HAP-1 (cell line): ENCODE data around the gene SNRNP40.
A peak's percentile ranks its signal among the peaks of the same experiment; 100 is the strongest.

Experiments used
- DNase-seq, 2 experiments: peaks; one replicate each; pipeline ENCODE4 v3.0.0-alpha.2; 2016 to 2020; ENCODE audit warnings: low spot score in 2 of 2
- H3K27me3 ChIP-seq: fragments of 250-450 bp; sonication (Bioruptor Pico); 2 replicates; pipeline ENCODE4 v1.5.1; 2020; ENCODE audit warnings: low read depth, mild to moderate bottlenecking, moderate library complexity
- H3K36me3 ChIP-seq: fragments of 250-450 bp; sonication (Bioruptor Pico); replicated peaks from 2 replicates; pipeline ENCODE4 v1.5.1; 2020; ENCODE audit warnings: mild to moderate bottlenecking
- H3K4me1 ChIP-seq: fragments of 250-450 bp; sonication (Bioruptor Pico); 2 replicates; pipeline ENCODE4 v1.5.1; 2020; ENCODE audit warnings: mild to moderate bottlenecking
- H3K4me3 ChIP-seq: fragments of 250-450 bp; sonication (Bioruptor Pico); 2 replicates; pipeline ENCODE4 v1.5.1; 2020; ENCODE audit warnings: mild to moderate bottlenecking, moderate library complexity
- H3K9me3 ChIP-seq: fragments of 250-450 bp; sonication (Bioruptor Pico); 2 replicates; pipeline ENCODE4 v1.5.1; 2020; ENCODE audit warnings: mild to moderate bottlenecking, moderate library complexity
- in situ Hi-C: fragments of 300-500 bp; cut with MboI; formaldehyde crosslinking; loops from 3 replicates; pipeline ENCODE4 v1.14.3; 2020; ENCODE audit warnings: low sequenced_read_pairs, inconsistent platforms, mixed read lengths

The SNRNP40 gene

GRCh38 chr1:31234123-31234708 lies 62.4 kb downstream of the SNRNP40 start:
- Histone ChIP-seq H3K9me3 (no peaks in the 10 kb centered on the region), H3K4me1 (no peaks in the 10 kb centered on the region), H3K36me3 (no peaks in the 10 kb centered on the region), H3K27me3 (peaks cover 20% of the 10 kb centered on the region), H3K4me3 (no peak overlapping the region)
- in situ Hi-C loops: no loop called here
- no peak for DNase-seq

DNA sequence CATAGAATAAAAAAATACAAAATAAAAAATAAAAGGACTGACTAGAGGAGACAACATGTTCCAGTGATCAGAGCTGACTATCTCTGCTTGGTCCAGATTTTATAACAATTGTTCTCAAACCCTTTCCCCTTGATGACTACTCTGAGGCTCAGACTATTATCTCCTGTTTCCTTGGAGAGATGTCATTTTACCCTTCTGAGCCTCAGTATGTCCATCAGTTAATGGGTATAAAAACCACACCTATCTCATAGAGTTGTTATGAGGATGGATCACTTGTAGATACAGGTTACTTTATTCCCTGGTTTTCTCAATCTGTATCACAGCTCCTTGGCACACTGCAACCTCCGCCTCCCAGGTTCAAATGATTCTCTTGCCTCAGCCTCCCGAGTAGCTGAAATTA lies 63.9 kb downstream of the SNRNP40 start:
- no peak for DNase-seq
- in situ Hi-C loops: no loop called here
- no peaks in the 10 kb centered on the region for H3K36me3 ChIP-seq
- H3K27me3 ChIP-seq: peaks cover 5% of the 10 kb centered on the region; the same call in 1 of the 2 replicates
- no peaks in the 10 kb centered on the region for H3K9me3 ChIP-seq
- H3K4me3 ChIP-seq: no peak overlapping the region
- H3K4me1 ChIP-seq: no peaks in the 10 kb centered on the region; the same call in 1 of the 2 replicates

DNA sequence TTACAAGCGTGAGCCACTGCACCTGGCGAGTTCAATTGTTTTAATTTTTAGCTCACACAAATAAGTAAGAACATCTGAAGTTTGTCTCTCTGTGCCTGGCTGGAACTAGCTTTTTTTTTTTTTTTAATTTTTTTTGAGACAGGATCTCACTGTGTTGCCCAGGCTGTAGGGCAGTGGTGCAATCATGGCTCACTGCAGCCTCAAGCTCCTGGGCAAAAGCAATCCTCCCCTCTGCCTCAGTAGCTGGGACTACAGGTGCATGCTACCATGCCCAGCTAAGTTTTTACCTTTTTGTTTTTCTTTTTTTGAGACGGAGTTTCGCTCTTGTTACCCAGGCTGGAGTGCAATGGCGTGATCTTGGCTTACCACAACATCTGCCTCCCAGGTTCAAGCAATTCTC lies 64.8 kb downstream of the SNRNP40 start:
- H3K36me3 ChIP-seq: no peaks in the 10 kb centered on the region
- no peak for DNase-seq
- no peaks in the 10 kb centered on the region; the same call in 1 of the 2 replicates for H3K4me1 ChIP-seq
- no peaks in the 10 kb centered on the region; the same call in 1 of the 2 replicates for H3K27me3 ChIP-seq
- in situ Hi-C loops: no loop called here
- H3K4me3 ChIP-seq: no peak overlapping the region
- H3K9me3 ChIP-seq: no peaks in the 10 kb centered on the region

- Histone ChIP-seq H3K36me3 (no peaks in the 10 kb centered on the region), H3K27me3 (no peaks in the 10 kb centered on the region), H3K4me1 (no peaks in the 10 kb centered on the region; the same call in 1 of the 2 replicates), H3K4me3 (no peak overlapping the region), H3K9me3 (no peaks in the 10 kb centered on the region)
- no peak for DNase-seq
- in situ Hi-C loops: no loop called here
These were observed 66.2 kb downstream of the SNRNP40 start for GRCh38 chr1:31230378-31230777.

DNA sequence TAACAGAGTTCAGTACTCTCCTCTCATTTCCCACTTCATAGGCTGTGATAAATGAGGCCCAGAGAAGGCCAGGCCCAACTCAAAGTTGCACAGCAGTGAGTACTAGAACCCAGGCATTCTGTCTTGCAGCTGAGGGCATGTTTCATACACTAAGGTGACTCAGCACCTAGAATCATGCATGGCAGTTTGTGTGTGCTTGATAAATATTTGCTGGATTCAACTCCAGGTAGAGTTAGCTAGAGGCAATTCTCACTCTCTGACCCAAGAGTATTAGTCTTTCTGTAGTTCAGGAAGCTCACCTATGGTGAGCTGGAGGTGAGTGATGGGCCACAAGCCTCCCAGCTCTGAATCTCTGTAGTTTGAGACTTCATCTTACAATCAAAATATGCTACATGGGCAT lies 67.6 kb downstream of the SNRNP40 start:
- H3K9me3 ChIP-seq: no peaks in the 10 kb centered on the region
- H3K4me3 ChIP-seq: no peak overlapping the region
- DNase-seq: no peak
- H3K4me1 ChIP-seq: no peaks in the 10 kb centered on the region; the same call in 1 of the 2 replicates
- no peaks in the 10 kb centered on the region for H3K27me3 ChIP-seq
- no peaks in the 10 kb centered on the region for H3K36me3 ChIP-seq
- in situ Hi-C loops: no loop called here

DNA sequence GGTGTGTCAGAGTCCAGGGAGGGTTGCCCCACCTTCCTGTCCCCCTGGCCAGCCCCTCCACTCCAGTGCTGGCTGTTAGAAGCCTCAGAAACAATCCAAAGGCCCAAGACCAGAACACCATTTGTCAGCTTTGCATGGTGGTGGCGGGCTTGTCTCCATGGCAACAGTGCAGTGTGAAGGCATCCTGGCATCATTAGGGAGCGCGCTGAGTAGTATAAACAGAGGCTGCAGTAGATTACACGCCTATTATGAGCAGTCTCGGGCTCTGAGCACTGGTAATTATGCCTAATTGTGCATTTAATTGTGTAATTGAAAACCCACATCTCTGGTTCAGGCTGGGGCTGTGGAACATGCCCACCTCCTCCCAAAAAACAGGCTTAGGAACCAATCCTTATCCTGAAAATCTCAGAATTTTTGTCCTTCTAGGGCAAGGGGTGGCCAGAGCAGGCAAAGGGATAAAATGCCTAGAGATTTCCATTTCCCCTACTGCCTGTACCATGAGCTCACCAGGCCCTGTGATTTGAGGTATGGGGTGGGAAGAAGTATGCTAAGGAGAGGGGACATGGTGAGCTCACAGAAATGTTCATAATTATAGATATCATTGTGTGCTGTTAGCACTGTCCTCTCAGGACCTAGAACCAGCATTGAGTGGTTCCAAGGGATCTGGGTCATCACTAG lies 68.6 kb downstream of the SNRNP40 start:
- Histone ChIP-seq H3K9me3 (no peaks in the 10 kb centered on the region), H3K4me3 (no peak overlapping the region), H3K36me3 (no peaks in the 10 kb centered on the region), H3K4me1 (no peaks in the 10 kb centered on the region; the same call in 1 of the 2 replicates), H3K27me3 (no peaks in the 10 kb centered on the region)
- peak; percentile 35 to 62 for DNase-seq
- in situ Hi-C loops: no loop called here

DNA sequence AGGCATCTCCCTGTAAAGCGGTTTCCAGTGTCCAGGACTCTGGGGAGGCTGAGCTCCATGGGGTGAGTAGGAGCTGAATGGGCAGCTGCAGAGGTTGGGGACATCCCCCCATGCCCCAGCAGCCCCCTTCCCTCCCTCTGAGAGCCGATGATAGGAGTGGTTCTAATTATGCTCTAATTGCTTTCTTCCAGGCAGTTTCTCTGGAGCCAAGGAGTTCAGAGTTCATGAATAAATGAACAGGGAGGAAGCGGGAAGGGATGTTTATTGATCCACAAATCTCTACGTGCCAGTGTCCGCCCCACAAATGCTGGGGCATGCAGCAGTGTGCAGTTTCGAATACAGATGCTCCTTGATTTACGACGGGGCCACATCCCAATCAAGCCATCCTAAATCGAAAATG lies 72.5 kb downstream of the SNRNP40 start:
- no peaks in the 10 kb centered on the region for H3K27me3 ChIP-seq
- DNase-seq: no peak
- H3K36me3 ChIP-seq: no peaks in the 10 kb centered on the region
- in situ Hi-C loops: no loop called here
- H3K9me3 ChIP-seq: no peaks in the 10 kb centered on the region
- no peaks in the 10 kb centered on the region; the same call in 1 of the 2 replicates for H3K4me1 ChIP-seq
- no peak overlapping the region for H3K4me3 ChIP-seq

DNA sequence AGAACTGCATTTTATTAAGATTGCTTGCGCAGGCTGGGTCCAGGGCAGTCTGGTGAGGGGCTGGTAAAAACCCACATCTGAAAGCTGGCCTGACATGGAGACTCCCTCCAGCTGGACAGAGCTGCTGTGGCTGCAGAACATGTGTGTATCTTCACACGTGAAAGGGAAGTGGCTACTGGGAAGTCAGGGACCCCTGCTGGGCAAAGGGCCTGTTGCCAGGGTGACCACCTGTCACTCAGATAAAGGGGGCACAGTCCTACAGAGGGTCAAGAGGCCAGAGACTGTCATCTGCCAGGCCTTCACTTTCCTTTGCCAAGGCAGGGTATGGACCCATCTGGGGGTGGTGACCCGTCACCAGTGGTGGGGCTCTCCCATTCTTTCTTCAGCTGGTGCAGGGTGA lies 74.4 kb downstream of the SNRNP40 start:
- H3K36me3 ChIP-seq: no peaks in the 10 kb centered on the region
- no peaks in the 10 kb centered on the region for H3K27me3 ChIP-seq
- H3K4me1 ChIP-seq: no peaks in the 10 kb centered on the region
- H3K4me3 ChIP-seq: no peak overlapping the region
- in situ Hi-C loops: no loop called here
- no peak for DNase-seq
- no peaks in the 10 kb centered on the region for H3K9me3 ChIP-seq

DNA sequence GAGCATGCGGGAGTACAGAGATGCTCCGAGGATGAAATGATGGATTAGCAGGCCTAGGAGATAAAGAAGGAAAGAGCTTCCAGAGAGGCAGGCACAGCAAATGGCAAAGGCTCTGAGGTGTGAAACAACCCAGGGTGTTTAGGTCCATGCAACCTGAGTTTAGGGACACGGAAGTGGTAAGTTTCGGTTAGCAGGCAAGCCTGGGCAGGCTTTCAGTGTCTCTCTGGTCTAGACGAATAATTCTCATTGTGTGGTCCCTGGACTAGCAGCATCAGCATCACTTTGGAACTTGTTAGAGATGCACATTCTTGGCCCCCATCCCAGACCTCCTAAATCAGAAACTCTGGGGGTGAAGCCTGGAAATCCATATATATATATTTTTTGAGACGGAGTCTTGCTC lies 75.5 kb downstream of the SNRNP40 start:
- H3K4me3 ChIP-seq: no peak overlapping the region
- peaks cover 3% of the 10 kb centered on the region for H3K4me1 ChIP-seq
- in situ Hi-C loops: no loop called here
- no peak for DNase-seq
- H3K9me3 ChIP-seq: no peaks in the 10 kb centered on the region
- H3K27me3 ChIP-seq: no peaks in the 10 kb centered on the region
- H3K36me3 ChIP-seq: no peaks in the 10 kb centered on the region

DNA sequence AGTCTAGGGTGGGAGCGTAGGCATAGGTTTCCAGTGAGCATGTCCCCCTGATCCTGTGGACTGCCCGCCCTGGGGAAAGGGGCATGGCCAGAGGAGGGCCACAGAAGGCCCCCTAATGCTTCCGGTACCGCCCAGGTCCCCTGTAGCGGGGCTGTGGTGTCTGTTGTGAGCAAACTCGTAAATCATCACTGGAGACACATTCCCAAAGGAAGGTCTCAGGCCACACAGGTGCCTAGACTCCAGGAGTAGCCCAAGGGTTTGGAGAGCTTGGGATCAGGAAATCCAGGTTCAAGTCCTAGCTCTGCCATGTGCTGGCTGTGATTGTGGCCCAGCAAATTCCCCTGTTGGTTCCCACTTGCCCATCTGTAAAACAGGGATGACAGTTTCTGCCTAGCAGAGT lies 77.1 kb downstream of the SNRNP40 start:
- peaks cover 9% of the 10 kb centered on the region for H3K4me1 ChIP-seq
- H3K36me3 ChIP-seq: no peaks in the 10 kb centered on the region
- in situ Hi-C loops: no loop called here
- H3K27me3 ChIP-seq: no peaks in the 10 kb centered on the region
- no peak overlapping the region for H3K4me3 ChIP-seq
- no peak for DNase-seq
- no peaks in the 10 kb centered on the region for H3K9me3 ChIP-seq

GRCh38 chr1:31218705-31219104 lies 77.9 kb downstream of the SNRNP40 start:
- H3K4me3 ChIP-seq: no peak overlapping the region
- H3K9me3 ChIP-seq: no peaks in the 10 kb centered on the region
- H3K27me3 ChIP-seq: no peaks in the 10 kb centered on the region
- in situ Hi-C loops: no loop called here
- no peaks in the 10 kb centered on the region for H3K36me3 ChIP-seq
- no peak for DNase-seq
- H3K4me1 ChIP-seq: peaks cover 9% of the 10 kb centered on the region

DNA sequence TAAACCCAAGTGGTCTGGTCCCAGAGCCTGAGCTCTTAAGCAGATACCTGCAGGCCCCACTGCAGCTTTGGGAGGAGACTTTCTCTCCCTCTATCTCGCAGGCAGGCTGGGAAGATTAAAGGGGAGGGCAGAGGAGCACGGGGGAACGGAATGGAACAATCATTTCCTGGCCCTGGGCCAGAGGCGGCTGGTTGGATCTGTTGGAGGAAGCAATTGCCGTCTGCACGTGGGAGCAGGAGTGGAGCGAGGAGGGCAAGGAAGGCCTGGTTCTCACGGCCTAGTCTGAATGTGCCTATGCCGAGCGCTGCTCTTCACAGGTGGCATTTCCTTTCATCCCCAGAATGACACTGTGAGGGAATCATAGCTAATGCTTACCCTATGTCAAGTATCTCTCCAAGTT lies 80.6 kb downstream of the SNRNP40 start:
- DNase-seq: peak; percentile 61 to 84
- no peak overlapping the region for H3K4me3 ChIP-seq
- H3K36me3 ChIP-seq: no peaks in the 10 kb centered on the region
- no peaks in the 10 kb centered on the region for H3K27me3 ChIP-seq
- no peaks in the 10 kb centered on the region for H3K9me3 ChIP-seq
- in situ Hi-C loops: no loop called here
- H3K4me1 ChIP-seq: peaks cover 9% of the 10 kb centered on the region

DNA sequence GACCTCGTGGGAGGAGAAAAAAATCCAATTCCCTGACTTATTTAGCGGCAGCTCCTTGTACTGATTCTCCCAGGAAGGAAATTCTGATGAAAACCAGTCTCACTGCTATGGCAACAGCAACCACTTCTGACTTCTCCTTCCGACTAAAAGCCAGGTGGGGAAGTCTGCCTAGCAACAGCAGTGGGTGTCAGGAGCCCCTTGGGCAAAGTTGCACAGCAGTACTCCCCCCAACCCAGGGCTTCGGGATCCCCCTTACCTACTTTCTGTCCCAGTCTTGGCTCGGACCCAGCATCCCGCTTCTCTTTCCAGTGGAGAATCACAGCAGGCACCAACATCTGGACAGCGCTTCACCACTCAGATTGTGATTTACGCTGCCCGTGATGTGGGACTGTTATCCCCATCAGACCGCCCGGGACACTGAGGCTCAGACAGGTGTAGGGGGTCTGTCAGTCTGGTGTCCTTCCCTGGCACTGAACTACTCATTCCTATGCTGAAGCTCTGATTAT lies 81.5 kb downstream of the SNRNP40 start:
- in situ Hi-C loops: no loop called here
- H3K27me3 ChIP-seq: no peaks in the 10 kb centered on the region
- no peaks in the 10 kb centered on the region for H3K9me3 ChIP-seq
- peaks cover 9% of the 10 kb centered on the region for H3K4me1 ChIP-seq
- no peak overlapping the region for H3K4me3 ChIP-seq
- H3K36me3 ChIP-seq: no peaks in the 10 kb centered on the region
- DNase-seq: no peak

DNA sequence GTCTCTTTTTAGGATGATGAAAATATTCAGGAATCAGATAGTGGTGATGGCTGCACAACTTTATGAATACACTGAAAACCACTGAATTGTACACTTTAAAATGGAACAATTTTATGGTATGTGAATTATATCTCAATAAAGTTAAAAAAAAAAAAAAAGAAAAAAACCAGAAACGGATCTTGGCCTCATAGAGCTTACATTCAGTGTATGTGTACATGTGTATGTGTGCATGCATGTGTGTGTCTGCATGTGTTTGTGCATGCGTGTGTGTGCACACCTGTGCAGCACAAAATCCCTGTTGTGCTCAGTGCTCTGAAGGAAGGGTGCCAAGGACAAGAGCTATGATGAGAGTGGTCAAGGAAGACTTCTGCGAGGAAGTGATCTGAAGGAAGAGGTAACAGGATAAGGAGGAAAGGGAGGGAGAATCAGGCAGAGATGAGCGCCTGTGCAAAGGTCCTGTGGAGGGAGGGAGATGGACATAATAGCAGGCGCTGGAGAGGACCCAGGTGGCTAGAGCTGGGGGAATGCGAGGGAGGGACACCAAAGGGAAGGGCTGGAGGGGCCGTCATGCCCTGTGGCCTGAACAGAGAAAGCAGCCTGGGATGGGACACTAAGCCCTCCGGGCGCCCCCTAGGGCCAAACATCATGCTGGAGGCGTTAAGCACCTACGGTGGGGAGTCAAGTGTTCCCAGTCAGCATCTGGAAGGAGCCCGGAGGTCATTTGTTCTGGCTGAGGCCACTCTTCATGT lies 82.1 kb downstream of the SNRNP40 start:
- DNase-seq: peak in 1 of 2 experiments; percentile 40
- H3K4me3 ChIP-seq: no peak overlapping the region
- H3K4me1 ChIP-seq: peaks cover 9% of the 10 kb centered on the region
- in situ Hi-C loops: no loop called here
- no peaks in the 10 kb centered on the region for H3K9me3 ChIP-seq
- H3K36me3 ChIP-seq: no peaks in the 10 kb centered on the region
- H3K27me3 ChIP-seq: no peaks in the 10 kb centered on the region
